ENCODE measurements around the gene TNFRSF1B. TPM values are rescaled to one million over a fixed set of nuclear protein-coding genes. Genes with fewer than 3 reads are reported as not detected.

Gene TNFRSF1B
- total and polyA plus RNA-seq, 9 of the 15 experiments (the other 6 are each of a cell fraction or from before 2014, with no cell fraction given) = 8.8 to 91.3 (median 36.0) TPM

DNA sequence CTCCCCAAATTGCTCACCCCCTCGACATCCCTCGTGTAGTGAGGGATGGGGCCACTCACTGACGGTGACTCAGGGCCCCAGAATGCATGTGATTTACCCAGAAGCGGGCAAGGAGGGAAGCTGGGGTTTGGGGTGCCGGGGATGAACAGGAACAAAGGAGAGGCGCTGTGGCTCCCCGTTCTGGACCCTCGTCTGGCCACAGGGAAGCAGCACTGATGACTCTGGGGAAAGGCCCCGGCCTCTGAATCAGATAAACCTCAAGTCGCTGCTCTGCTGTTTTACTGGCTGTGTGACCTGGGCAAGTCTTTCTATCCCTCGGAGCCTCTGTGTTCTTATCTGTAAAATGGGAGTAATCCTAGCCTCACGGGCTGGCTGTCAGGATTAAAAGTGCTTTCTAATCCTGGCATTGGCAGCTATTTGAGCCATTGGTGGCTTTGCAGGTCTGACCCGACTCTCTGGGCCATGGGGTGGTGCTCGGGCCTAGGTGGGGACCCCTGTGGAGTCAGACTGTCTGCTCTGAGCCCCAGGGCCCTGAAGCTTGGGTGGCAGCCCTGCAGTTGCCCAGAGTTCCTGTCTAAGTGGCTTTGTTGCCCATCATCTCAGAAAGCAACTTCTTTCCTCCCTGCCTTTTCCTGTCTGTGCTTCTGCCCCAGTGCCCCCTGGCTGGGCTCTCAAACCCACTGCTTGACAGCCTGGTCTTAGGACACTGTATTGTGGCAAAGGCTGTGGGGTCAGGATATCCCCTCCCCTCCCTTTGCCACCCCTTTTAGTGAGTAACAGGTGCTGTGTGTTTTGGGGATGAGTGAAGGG is 5.5 kb downstream of the TNFRSF1B start (continued):
- TF ChIP-seq BRCA1 (IDR thresholded peaks at IDR 0.05) (no peak), BRCA1 (CRISPR knock-in tag; IDR thresholded peaks at IDR 0.05) (0 out of 2 replicates have a peak, but pooled peaks have one; percentile 37), KLF10 (CRISPR knock-in tag; IDR thresholded peaks at IDR 0.05) (no peak), U2AF1 (optimal IDR thresholded peaks at IDR 0.05; ENCODE audit: low read depth, low read length) (no peak), CBFA2T2 (conservative IDR thresholded peaks at IDR 0.05) (no peak), CBX1 (IDR thresholded peaks at IDR 0.05; ENCODE audit: low read depth) (peak; percentile 81; the same call in 1 of the 2 replicates), MYBL2 (IDR thresholded peaks at IDR 0.05; ENCODE audit: low read depth) (no peak), MYBL2 (CRISPR knock-in tag; IDR thresholded peaks at IDR 0.05; ENCODE audit: borderline replicate concordance) (no peak), ZFP1 (CRISPR knock-in tag; IDR thresholded peaks at IDR 0.05) (no peak), ZNF239 (CRISPR knock-in tag; IDR thresholded peaks at IDR 0.05) (no peak), ARID2 (IDR thresholded peaks at IDR 0.05) (no peak), KDM1A (IDR thresholded peaks at IDR 0.05) (peak; percentile 76 to 91), TEAD1 (CRISPR knock-in tag; IDR thresholded peaks at IDR 0.05) (no peak), ZNF507 (tag; conservative IDR thresholded peaks at IDR 0.05) (no peak), HDAC2 (IDR thresholded peaks at IDR 0.05) (peak; percentile 86), RB1 (IDR thresholded peaks at IDR 0.05; ENCODE audit: low read depth) (no peak), NCOA1 (IDR thresholded peaks at IDR 0.05; ENCODE audit: low read depth) (no peak)
- TF ChIP-seq, protein P1, sequence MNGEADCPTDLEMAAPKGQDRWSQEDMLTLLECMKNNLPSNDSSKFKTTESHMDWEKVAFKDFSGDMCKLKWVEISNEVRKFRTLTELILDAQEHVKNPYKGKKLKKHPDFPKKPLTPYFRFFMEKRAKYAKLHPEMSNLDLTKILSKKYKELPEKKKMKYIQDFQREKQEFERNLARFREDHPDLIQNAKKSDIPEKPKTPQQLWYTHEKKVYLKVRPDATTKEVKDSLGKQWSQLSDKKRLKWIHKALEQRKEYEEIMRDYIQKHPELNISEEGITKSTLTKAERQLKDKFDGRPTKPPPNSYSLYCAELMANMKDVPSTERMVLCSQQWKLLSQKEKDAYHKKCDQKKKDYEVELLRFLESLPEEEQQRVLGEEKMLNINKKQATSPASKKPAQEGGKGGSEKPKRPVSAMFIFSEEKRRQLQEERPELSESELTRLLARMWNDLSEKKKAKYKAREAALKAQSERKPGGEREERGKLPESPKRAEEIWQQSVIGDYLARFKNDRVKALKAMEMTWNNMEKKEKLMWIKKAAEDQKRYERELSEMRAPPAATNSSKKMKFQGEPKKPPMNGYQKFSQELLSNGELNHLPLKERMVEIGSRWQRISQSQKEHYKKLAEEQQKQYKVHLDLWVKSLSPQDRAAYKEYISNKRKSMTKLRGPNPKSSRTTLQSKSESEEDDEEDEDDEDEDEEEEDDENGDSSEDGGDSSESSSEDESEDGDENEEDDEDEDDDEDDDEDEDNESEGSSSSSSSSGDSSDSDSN (IDR thresholded peaks at IDR 0.05; ENCODE audit: borderline replicate concordance in 1 of 2, low read depth in 2 of 2, low read length in 2 of 2) = no peak
- TF ChIP-seq, protein P2, sequence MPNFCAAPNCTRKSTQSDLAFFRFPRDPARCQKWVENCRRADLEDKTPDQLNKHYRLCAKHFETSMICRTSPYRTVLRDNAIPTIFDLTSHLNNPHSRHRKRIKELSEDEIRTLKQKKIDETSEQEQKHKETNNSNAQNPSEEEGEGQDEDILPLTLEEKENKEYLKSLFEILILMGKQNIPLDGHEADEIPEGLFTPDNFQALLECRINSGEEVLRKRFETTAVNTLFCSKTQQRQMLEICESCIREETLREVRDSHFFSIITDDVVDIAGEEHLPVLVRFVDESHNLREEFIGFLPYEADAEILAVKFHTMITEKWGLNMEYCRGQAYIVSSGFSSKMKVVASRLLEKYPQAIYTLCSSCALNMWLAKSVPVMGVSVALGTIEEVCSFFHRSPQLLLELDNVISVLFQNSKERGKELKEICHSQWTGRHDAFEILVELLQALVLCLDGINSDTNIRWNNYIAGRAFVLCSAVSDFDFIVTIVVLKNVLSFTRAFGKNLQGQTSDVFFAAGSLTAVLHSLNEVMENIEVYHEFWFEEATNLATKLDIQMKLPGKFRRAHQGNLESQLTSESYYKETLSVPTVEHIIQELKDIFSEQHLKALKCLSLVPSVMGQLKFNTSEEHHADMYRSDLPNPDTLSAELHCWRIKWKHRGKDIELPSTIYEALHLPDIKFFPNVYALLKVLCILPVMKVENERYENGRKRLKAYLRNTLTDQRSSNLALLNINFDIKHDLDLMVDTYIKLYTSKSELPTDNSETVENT (CRISPR knock-in tag; IDR thresholded peaks at IDR 0.05) = no peak
- TF ChIP-seq, protein P3, sequence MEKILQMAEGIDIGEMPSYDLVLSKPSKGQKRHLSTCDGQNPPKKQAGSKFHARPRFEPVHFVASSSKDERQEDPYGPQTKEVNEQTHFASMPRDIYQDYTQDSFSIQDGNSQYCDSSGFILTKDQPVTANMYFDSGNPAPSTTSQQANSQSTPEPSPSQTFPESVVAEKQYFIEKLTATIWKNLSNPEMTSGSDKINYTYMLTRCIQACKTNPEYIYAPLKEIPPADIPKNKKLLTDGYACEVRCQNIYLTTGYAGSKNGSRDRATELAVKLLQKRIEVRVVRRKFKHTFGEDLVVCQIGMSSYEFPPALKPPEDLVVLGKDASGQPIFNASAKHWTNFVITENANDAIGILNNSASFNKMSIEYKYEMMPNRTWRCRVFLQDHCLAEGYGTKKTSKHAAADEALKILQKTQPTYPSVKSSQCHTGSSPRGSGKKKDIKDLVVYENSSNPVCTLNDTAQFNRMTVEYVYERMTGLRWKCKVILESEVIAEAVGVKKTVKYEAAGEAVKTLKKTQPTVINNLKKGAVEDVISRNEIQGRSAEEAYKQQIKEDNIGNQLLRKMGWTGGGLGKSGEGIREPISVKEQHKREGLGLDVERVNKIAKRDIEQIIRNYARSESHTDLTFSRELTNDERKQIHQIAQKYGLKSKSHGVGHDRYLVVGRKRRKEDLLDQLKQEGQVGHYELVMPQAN (IDR thresholded peaks at IDR 0.05; ENCODE audit: borderline replicate concordance) = no peak
- TF ChIP-seq, protein P4, sequence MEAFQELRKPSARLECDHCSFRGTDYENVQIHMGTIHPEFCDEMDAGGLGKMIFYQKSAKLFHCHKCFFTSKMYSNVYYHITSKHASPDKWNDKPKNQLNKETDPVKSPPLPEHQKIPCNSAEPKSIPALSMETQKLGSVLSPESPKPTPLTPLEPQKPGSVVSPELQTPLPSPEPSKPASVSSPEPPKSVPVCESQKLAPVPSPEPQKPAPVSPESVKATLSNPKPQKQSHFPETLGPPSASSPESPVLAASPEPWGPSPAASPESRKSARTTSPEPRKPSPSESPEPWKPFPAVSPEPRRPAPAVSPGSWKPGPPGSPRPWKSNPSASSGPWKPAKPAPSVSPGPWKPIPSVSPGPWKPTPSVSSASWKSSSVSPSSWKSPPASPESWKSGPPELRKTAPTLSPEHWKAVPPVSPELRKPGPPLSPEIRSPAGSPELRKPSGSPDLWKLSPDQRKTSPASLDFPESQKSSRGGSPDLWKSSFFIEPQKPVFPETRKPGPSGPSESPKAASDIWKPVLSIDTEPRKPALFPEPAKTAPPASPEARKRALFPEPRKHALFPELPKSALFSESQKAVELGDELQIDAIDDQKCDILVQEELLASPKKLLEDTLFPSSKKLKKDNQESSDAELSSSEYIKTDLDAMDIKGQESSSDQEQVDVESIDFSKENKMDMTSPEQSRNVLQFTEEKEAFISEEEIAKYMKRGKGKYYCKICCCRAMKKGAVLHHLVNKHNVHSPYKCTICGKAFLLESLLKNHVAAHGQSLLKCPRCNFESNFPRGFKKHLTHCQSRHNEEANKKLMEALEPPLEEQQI (IDR thresholded peaks at IDR 0.05) = no peak
